WTC11 (cell line): ENCODE measurements around the gene SNX14. TPM values are rescaled to one million over a fixed set of nuclear protein-coding genes. Genes with fewer than 3 reads are reported as not detected.
A peak's percentile ranks its signal among the peaks of the same experiment; 100 is the strongest.

ENCODE experiments used
- ATAC-seq: fragments of 200-7000 bp; cut with Tn5 transposase; 2 replicates; pipeline ENCODE4 v1.10.0; 2021; ENCODE audit warnings: mild to moderate bottlenecking, moderate library complexity
- CTCF ChIA-PET: fragments of 300-600 bp; sonication (Branson Sonifier 250); formaldehyde crosslinking; loops from one replicate; lab custom pipeline; 2021; ENCODE audit warnings: antibody characterized with exemption; lab: Charles Lee
- POLR2A ChIA-PET: fragments of 350-600 bp; sonication (Branson Sonifier 250); formaldehyde crosslinking; loops from one replicate; lab custom pipeline; 2021; ENCODE audit warnings: antibody characterized with exemption; lab: Charles Lee
- DNase-seq: peaks from one replicate; pipeline ENCODE4 v3.0.0; 2021; ENCODE audit warnings: low spot score
- H3K27ac Mint-ChIP-seq: 2 replicates; pipeline ENCODE4 v1.8.0; 2021; ENCODE audit warnings: mixed read lengths
- H3K27me3 Mint-ChIP-seq: 2 replicates; pipeline ENCODE4 v1.8.0; 2021; ENCODE audit warnings: low read depth, mild to moderate bottlenecking, moderate library complexity, mixed read lengths
- H3K36me3 Mint-ChIP-seq: 2 replicates; pipeline ENCODE4 v1.8.0; 2021; ENCODE audit warnings: mixed read lengths
- H3K4me1 Mint-ChIP-seq: 2 replicates; pipeline ENCODE4 v1.8.0; 2022; ENCODE audit warnings: mixed read lengths
- H3K4me3 Mint-ChIP-seq: 2 replicates; pipeline ENCODE4 v1.8.0; 2021; ENCODE audit warnings: mild to moderate bottlenecking, moderate library complexity, mixed read lengths
- H3K9me3 Mint-ChIP-seq: 2 replicates; pipeline ENCODE4 v1.8.0; 2021; ENCODE audit warnings: mixed read lengths
- CREB1 ChIP-seq: sonication (generic); formaldehyde crosslinking; IDR thresholded peaks from 2 replicates; pipeline ENCODE4 v1.8.0; 2023; ENCODE audit warnings: mild to moderate bottlenecking, missing genetic modification reagents
- EMX1 ChIP-seq: fragments of 250-450 bp; sonication (Bioruptor Pico); IDR thresholded peaks from 2 replicates; pipeline ENCODE4 v1.8.0; 2021; ENCODE audit warnings: mild to moderate bottlenecking
- GABPB1 ChIP-seq: sonication (generic); formaldehyde crosslinking; IDR thresholded peaks from 2 replicates; pipeline ENCODE4 v1.8.1; 2023; ENCODE audit warnings: mild to moderate bottlenecking, missing genetic modification reagents
- HMGA2 ChIP-seq: fragments of 250-450 bp; sonication (Bioruptor Pico); IDR thresholded peaks from 2 replicates; pipeline ENCODE4 v1.4.0; 2021; ENCODE audit warnings: mild to moderate bottlenecking, moderate library complexity
- IRF2 ChIP-seq: sonication (generic); formaldehyde crosslinking; IDR thresholded peaks from 2 replicates; pipeline ENCODE4 v1.8.0; 2022; ENCODE audit warnings: low read depth, missing genetic modification reagents, borderline replicate concordance
- MLX ChIP-seq: sonication (generic); formaldehyde crosslinking; IDR thresholded peaks from 2 replicates; pipeline ENCODE4 v1.8.1; 2023; ENCODE audit warnings: mild to moderate bottlenecking, missing genetic modification reagents, moderate library complexity
- NFATC4 ChIP-seq: fragments of 250-450 bp; sonication (Bioruptor Pico); IDR thresholded peaks from 2 replicates; pipeline ENCODE4 v1.9.0; 2021; ENCODE audit warnings: mild to moderate bottlenecking
- NFE2L1 ChIP-seq: sonication (generic); formaldehyde crosslinking; IDR thresholded peaks from 2 replicates; pipeline ENCODE4 v1.8.1; 2023; ENCODE audit warnings: missing genetic modification reagents
- NFYB ChIP-seq: sonication (generic); formaldehyde crosslinking; conservative IDR thresholded peaks from 2 replicates; pipeline ENCODE4 v1.8.0; 2022; ENCODE audit warnings: low read depth, missing genetic modification reagents
- NR1H2 ChIP-seq: sonication (generic); formaldehyde crosslinking; IDR thresholded peaks from 2 replicates; pipeline ENCODE4 v1.9.0; 2021; ENCODE audit warnings: mild to moderate bottlenecking, moderate library complexity, missing genetic modification reagents
- RORB ChIP-seq: fragments of 250-450 bp; sonication (Bioruptor Pico); IDR thresholded peaks from 2 replicates; pipeline ENCODE4 v1.9.0; 2021; ENCODE audit warnings: mild to moderate bottlenecking
- SP1 ChIP-seq: sonication (generic); formaldehyde crosslinking; conservative IDR thresholded peaks from 2 replicates; pipeline ENCODE4 v1.8.1; 2022; ENCODE audit warnings: missing genetic modification reagents
- ZNF138 ChIP-seq: sonication (generic); formaldehyde crosslinking; conservative IDR thresholded peaks from 2 replicates; pipeline ENCODE4 v1.8.1; 2022; ENCODE audit warnings: mild to moderate bottlenecking, moderate library complexity, missing genetic modification reagents
- ZNF425 ChIP-seq: fragments of 250-450 bp; sonication (Bioruptor Pico); conservative IDR thresholded peaks from 2 replicates; pipeline ENCODE4 v1.9.0; 2021; ENCODE audit warnings: mild to moderate bottlenecking
- ZNF671 ChIP-seq: fragments of 250-450 bp; sonication (Bioruptor Pico); IDR thresholded peaks from 2 replicates; pipeline ENCODE4 v1.8.0; 2021; ENCODE audit warnings: mild to moderate bottlenecking
- total RNA-seq: library from RNA; stranded (reverse); gene quantifications from 3 replicates; pipeline ENCODE4 v1.2.3, GENCODE V29; 2021
- TF ChIP-seq, protein P1 (sequence below): fragments of 200-600 bp; IDR thresholded peaks from 2 replicates; pipeline ENCODE4 v1.8.0; 2022; ENCODE audit warnings: antibody characterized with exemption
- TF ChIP-seq, protein P2 (sequence below): sonication (generic); formaldehyde crosslinking; IDR thresholded peaks from 2 replicates; pipeline ENCODE4 v1.8.1; 2023; ENCODE audit warnings: mild to moderate bottlenecking, missing genetic modification reagents
- TF ChIP-seq, protein P3 (sequence below): fragments of 250-450 bp; sonication (Bioruptor Pico); IDR thresholded peaks from 2 replicates; pipeline ENCODE4 v1.9.0; 2021; ENCODE audit warnings: mild to moderate bottlenecking
- TF ChIP-seq, protein P4 (sequence below): sonication (generic); formaldehyde crosslinking; IDR thresholded peaks from 2 replicates; pipeline ENCODE4 v1.8.0; 2022; ENCODE audit warnings: mild to moderate bottlenecking, missing genetic modification reagents

Gene SNX14
- total RNA-seq, 1 experiment from 2014 or later: 34.3 TPM

GRCh38 chr6:85580878-85581267 lies 12.8 kb downstream of the SNX14 start:
- no peaks in the 10 kb centered on the region for H3K27me3 Mint-ChIP-seq
- ChIA-PET POLR2A (no interaction called here), CTCF (interaction anchor here (1.3 kb wide), 1 partner anchor 13 kb away, joined by 5 read pairs; the partner anchor contains the start of gene SNX14)
- no peak overlapping the region for H3K27ac Mint-ChIP-seq
- TF ChIP-seq NFE2L1 (CRISPR knock-in tag) (0 out of 2 replicates have a peak, but pooled peaks have one; percentile 10), NFATC4 (CRISPR knock-in tag) (no peak)
- no peak for DNase-seq
- H3K4me3 Mint-ChIP-seq: no peak overlapping the region
- peaks cover 48% of the 10 kb centered on the region for H3K9me3 Mint-ChIP-seq
- peaks cover 38% of the 10 kb centered on the region for H3K36me3 Mint-ChIP-seq
- ATAC-seq: peak; percentile 94
- peaks cover 18% of the 10 kb centered on the region for H3K4me1 Mint-ChIP-seq

- Mint-ChIP-seq H3K36me3 (peaks cover 38% of the 10 kb centered on the region), H3K27me3 (no peaks in the 10 kb centered on the region), H3K9me3 (peaks cover 44% of the 10 kb centered on the region), H3K4me1 (peaks cover 18% of the 10 kb centered on the region), H3K4me3 (no peak overlapping the region), H3K27ac (peak overlapping the region; percentile 39; the same call in 1 of the 2 replicates)
- no peak for ATAC-seq
- ChIA-PET POLR2A (no interaction called here), CTCF (interaction anchor here (1.3 kb wide), 1 partner anchor 13 kb away, joined by 5 read pairs; the partner anchor contains the start of gene SNX14)
- no peak for DNase-seq
- TF ChIP-seq, protein P1, sequence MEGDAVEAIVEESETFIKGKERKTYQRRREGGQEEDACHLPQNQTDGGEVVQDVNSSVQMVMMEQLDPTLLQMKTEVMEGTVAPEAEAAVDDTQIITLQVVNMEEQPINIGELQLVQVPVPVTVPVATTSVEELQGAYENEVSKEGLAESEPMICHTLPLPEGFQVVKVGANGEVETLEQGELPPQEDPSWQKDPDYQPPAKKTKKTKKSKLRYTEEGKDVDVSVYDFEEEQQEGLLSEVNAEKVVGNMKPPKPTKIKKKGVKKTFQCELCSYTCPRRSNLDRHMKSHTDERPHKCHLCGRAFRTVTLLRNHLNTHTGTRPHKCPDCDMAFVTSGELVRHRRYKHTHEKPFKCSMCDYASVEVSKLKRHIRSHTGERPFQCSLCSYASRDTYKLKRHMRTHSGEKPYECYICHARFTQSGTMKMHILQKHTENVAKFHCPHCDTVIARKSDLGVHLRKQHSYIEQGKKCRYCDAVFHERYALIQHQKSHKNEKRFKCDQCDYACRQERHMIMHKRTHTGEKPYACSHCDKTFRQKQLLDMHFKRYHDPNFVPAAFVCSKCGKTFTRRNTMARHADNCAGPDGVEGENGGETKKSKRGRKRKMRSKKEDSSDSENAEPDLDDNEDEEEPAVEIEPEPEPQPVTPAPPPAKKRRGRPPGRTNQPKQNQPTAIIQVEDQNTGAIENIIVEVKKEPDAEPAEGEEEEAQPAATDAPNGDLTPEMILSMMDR: no peak
- TF ChIP-seq ZNF671 (CRISPR knock-in tag) (no peak), NFE2L1 (CRISPR knock-in tag) (no peak), RORB (no peak), GABPB1 (CRISPR knock-in tag) (no peak), IRF2 (CRISPR knock-in tag) (no peak), MLX (no peak), HMGA2 (no peak), SP1 (CRISPR knock-in tag) (no peak), ZNF138 (no peak), EMX1 (CRISPR knock-in tag) (no peak), CREB1 (CRISPR knock-in tag) (no peak), NR1H2 (CRISPR knock-in tag) (no peak)
- TF ChIP-seq, protein P2, sequence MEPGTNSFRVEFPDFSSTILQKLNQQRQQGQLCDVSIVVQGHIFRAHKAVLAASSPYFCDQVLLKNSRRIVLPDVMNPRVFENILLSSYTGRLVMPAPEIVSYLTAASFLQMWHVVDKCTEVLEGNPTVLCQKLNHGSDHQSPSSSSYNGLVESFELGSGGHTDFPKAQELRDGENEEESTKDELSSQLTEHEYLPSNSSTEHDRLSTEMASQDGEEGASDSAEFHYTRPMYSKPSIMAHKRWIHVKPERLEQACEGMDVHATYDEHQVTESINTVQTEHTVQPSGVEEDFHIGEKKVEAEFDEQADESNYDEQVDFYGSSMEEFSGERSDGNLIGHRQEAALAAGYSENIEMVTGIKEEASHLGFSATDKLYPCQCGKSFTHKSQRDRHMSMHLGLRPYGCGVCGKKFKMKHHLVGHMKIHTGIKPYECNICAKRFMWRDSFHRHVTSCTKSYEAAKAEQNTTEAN (CRISPR knock-in tag): no peak
- TF ChIP-seq, protein P3, sequence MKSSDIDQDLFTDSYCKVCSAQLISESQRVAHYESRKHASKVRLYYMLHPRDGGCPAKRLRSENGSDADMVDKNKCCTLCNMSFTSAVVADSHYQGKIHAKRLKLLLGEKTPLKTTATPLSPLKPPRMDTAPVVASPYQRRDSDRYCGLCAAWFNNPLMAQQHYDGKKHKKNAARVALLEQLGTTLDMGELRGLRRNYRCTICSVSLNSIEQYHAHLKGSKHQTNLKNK: no peak
- TF ChIP-seq, protein P4, sequence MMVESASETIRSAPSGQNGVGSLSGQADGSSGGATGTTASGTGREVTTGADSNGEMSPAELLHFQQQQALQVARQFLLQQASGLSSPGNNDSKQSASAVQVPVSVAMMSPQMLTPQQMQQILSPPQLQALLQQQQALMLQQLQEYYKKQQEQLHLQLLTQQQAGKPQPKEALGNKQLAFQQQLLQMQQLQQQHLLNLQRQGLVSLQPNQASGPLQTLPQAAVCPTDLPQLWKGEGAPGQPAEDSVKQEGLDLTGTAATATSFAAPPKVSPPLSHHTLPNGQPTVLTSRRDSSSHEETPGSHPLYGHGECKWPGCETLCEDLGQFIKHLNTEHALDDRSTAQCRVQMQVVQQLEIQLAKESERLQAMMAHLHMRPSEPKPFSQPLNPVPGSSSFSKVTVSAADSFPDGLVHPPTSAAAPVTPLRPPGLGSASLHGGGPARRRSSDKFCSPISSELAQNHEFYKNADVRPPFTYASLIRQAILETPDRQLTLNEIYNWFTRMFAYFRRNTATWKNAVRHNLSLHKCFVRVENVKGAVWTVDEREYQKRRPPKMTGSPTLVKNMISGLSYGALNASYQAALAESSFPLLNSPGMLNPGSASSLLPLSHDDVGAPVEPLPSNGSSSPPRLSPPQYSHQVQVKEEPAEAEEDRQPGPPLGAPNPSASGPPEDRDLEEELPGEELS (CRISPR knock-in tag): no peak
Observed at GRCh38 chr6:85580118-85580877, 13.4 kb downstream of the SNX14 start.

DNA sequence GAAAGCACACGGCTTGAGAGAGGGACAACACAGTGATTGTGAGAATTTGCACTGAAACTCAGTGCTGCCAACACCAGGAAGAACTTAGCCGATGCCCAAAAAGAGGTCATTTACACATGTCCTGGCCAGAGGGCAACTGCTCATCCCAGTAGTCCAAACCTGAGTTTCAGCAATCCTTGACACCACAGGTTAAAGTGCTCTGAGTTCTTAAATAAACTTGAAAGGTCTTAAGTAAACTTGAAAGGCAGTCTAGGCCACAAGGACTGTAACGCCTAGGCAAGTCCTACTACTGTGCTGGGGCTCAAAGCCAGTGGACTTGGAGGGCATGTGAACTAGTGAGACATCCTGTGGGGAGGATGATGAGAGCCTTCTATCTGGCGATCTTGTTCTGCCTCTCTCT lies 14.1 kb downstream of the SNX14 start:
- peak; percentile 48 for ATAC-seq
- POLR2A ChIA-PET: no interaction called here

More for the DNA sequence above, 14.1 kb downstream of the SNX14 start:
- no peak for DNase-seq
- H3K27me3 Mint-ChIP-seq: no peaks in the 10 kb centered on the region
- peaks cover 36% of the 10 kb centered on the region for H3K9me3 Mint-ChIP-seq
- peak overlapping the region; percentile 34; the same call in 1 of the 2 replicates for H3K27ac Mint-ChIP-seq
- peaks cover 18% of the 10 kb centered on the region for H3K4me1 Mint-ChIP-seq
- TF ChIP-seq NFYB (CRISPR knock-in tag) (no peak), ZNF425 (CRISPR knock-in tag) (no peak)
- H3K4me3 Mint-ChIP-seq: no peak overlapping the region
- peaks cover 34% of the 10 kb centered on the region for H3K36me3 Mint-ChIP-seq
- CTCF ChIA-PET: no interaction called here
